Measurements from ENCODE around the gene GRIP1. TPM values are rescaled to one million over a fixed set of nuclear protein-coding genes. Genes with fewer than 3 reads are reported as not detected.
A peak's percentile ranks its signal among the peaks of the same experiment; 100 is the strongest.

The GRIP1 gene
- total and polyA plus RNA-seq, 2 of the 4 experiments (the other 2 are of a cell fraction): under 0.01 to 0.07 TPM

GRCh38 chr12:66514581-66514980 is 164.3 kb downstream of the GRIP1 start:
- Histone ChIP-seq H4K8ac (ENCODE audit: low read depth in 2 of 2, low read length in 2 of 2) (no peak overlapping the region), H3K56ac (ENCODE audit: extremely low read depth, insufficient read depth, low read length) (no peak overlapping the region), H3K18ac (ENCODE audit: low read depth, low read length) (no peak overlapping the region), H3K4me1 (ENCODE audit: control insufficient read depth, insufficient read depth, low read length) (no peaks in the 10 kb centered on the region), H2BK120ac (ENCODE audit: low read depth, low read length) (no peak overlapping the region), H4K5ac (ENCODE audit: low read depth, low read length) (no peak overlapping the region), H3K9ac (ENCODE audit: low read depth, low read length) (no peak overlapping the region), H2BK15ac (ENCODE audit: low read depth, low read length) (no peak overlapping the region), H3K4me3 (ENCODE audit: insufficient read depth, low read depth, low read length) (no peak overlapping the region), H4K20me1 (ENCODE audit: insufficient read depth, low read length) (no peaks in the 10 kb centered on the region), H3K23ac (ENCODE audit: low read depth, low read length) (no peak overlapping the region), H3K9me1 (ENCODE audit: insufficient read depth, low read length) (no peaks in the 10 kb centered on the region), H2AFZ (replicated peaks; ENCODE audit: low read length, poor library complexity) (no peak overlapping the region), H2BK5ac (ENCODE audit: low read depth, low read length, poor library complexity, severe bottlenecking) (no peak overlapping the region), H3K4ac (ENCODE audit: low read depth, low read length) (no peak overlapping the region), H3K4me2 (ENCODE audit: low read depth, low read length) (no peak overlapping the region), H3K36me3 (ENCODE audit: control insufficient read depth, insufficient read depth, low read length) (no peaks in the 10 kb centered on the region), H3K27me3 (ENCODE audit: control insufficient read depth, insufficient read depth, low read length) (no peaks in the 10 kb centered on the region), H3K79me1 (ENCODE audit: low read depth in 1 of 2, low read length in 2 of 2) (no peaks in the 10 kb centered on the region), H2AK9ac (replicated peaks; ENCODE audit: low read depth, low read length, poor library complexity) (no peak overlapping the region), H3K9me3 (ENCODE audit: control insufficient read depth, insufficient read depth, low read length) (no peaks in the 10 kb centered on the region), H3K14ac (replicated peaks; ENCODE audit: low read depth, low read length) (no peak overlapping the region), H2AK5ac (ENCODE audit: low read depth, low read length) (no peak overlapping the region), H3K27ac (ENCODE audit: insufficient read depth, low read length) (no peak overlapping the region), H4K91ac (ENCODE audit: insufficient read depth, low read depth, low read length) (no peak overlapping the region), H2BK20ac (ENCODE audit: low read depth, low read length) (no peak overlapping the region)
- WGBS, 2 experiments (ENCODE audit: extremely low coverage in 2 of 2, insufficient read length in 1 of 2): no CpG with 5 or more reads among the region's 2 CpGs
- dilution Hi-C loops (cut with HindIII; ENCODE audit: low sequenced_read_pairs, unreplicated experiment) (no loop called here), in situ Hi-C loops (cut with MboI; ENCODE audit: low sequenced_read_pairs) (no loop called here), intact Hi-C loops (cut with micrococcal nuclease) (no loop called here)
- POLR2A ChIA-PET (ENCODE audit: unreplicated experiment): no interaction called here
- ATAC-seq (ENCODE audit: low read depth) (no peak), DNase-seq (no peak)
- CTCF ChIA-PET: no interaction called here
- no TSS peak for BruUV-seq (replicated peaks)
- TF ChIP-seq POLR2A (IDR thresholded peaks at IDR 0.05; ENCODE audit: low read depth, low read length) (no peak), ELK1 (IDR thresholded peaks at IDR 0.05; ENCODE audit: borderline replicate concordance, low read depth, low read length) (no peak), FOS (IDR thresholded peaks at IDR 0.05; ENCODE audit: low read depth, low read length) (0 out of 2 replicates have a peak, but pooled peaks have one; percentile 4)
- TF ChIP-seq, protein P1, sequence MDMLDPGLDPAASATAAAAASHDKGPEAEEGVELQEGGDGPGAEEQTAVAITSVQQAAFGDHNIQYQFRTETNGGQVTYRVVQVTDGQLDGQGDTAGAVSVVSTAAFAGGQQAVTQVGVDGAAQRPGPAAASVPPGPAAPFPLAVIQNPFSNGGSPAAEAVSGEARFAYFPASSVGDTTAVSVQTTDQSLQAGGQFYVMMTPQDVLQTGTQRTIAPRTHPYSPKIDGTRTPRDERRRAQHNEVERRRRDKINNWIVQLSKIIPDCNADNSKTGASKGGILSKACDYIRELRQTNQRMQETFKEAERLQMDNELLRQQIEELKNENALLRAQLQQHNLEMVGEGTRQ (IDR thresholded peaks at IDR 0.05; ENCODE audit: low read depth, low read length): no peak
